HG02938 (cell line): ENCODE results near the gene RTL9.
A peak's percentile ranks its signal among the peaks of the same experiment; 100 is the strongest.

ENCODE experiments used
- ATAC-seq: cut with Tn5 transposase; IDR thresholded peaks from one replicate; pipeline ENCODE4 v1.9.1; 2021; ENCODE audit warnings: mild to moderate bottlenecking, moderate library complexity; ENCODE audit not compliant: unreplicated experiment

RTL9 gene

DNA sequence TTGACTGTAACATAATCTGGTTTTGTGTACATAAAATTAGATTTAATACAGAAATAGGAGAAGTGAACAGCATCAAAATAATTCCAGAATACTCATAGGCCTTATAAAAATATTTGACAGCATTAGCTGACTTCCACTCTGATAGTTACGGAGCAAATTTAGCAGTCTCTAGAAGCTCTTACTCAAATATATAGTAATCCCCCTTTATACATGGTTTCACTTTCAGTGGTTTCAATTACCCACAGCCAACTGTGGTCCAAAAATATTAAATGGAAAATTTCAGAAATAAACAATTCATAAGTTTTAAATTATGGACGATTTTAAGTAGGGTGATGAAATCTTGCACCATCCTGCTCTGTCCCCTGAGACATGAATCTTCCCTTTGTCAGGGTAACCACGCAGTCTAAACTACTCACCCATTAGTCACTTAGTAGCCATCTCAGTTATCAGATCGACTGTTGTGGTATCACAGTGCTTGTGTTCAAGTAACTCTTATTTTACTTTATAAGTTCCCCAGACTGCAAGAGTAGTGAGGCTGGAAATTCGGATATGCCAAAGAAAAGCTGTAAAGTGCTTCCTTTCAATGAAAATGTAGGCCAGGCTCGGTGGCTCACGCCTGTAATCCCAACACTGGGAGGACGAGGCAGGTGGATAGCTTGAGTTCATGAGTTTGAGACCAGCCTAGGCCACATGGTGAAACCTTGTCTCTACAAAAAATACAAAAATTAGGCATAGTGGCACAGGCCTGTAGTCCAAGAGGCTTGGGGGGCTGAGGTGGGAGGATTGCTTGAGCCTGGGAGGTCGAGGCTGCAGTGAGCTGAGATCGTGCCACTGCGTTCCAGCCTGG lies 17.2 kb upstream of the RTL9 start:
- peak; percentile 89 for ATAC-seq

DNA sequence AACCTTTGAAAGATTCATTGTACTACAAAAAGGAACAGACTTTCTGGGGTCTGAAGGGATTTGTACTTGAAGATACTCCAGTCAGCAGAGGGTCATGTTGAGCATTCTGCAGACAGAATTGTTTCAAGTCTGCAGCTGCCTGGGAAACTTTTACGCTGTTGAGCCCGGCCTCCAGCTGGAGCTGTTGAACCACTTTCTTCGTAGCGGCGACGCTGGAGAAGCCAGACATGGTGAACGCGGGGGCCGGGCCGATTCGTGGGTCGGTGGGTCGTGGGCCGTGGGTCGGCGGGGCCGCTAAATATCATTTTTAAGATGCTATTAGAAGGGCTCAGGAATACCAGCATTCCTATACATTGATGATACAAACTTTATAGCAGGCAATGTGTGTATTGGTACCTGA lies 12.0 kb upstream of the RTL9 start:
- ATAC-seq, result no peak

DNA sequence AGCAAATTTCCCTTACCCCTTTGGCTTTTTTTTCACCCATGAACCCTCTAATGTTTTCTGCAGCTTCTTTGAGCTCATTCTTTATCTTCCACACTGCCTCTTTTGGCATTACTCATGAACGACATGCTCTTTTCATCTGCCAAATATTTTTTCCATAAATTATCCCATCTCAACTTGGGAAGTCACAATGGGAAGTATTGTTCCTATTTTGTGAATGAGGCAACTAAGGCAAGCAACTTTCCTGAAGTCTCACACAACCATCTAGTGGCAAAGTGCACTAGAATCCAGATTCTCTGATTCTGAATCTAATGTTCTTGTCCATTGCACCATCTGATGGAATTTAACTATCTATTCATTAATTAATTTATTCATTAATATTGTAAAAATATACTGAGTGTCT lies 625 bp downstream of the RTL9 start:
- ATAC-seq, result no peak

DNA sequence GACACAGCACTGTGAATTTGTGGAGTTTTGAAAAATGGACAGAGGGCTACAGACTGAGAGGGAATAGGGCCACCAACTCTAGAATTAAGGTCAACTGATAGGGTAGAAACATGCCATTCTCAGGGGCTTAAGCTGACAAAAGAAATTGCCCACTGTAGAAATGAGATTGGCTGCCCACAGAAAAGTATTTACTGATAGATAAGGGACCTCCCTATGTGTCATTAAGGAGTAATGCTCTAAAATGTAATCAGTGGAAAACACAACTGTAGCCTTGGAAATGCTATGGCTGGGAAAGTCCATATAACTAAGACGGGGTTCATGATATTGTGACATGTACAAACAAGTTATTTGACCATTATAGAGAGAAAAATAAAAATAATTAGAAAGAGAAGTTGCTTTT lies 4.6 kb downstream of the RTL9 start:
- ATAC-seq, result no peak

DNA sequence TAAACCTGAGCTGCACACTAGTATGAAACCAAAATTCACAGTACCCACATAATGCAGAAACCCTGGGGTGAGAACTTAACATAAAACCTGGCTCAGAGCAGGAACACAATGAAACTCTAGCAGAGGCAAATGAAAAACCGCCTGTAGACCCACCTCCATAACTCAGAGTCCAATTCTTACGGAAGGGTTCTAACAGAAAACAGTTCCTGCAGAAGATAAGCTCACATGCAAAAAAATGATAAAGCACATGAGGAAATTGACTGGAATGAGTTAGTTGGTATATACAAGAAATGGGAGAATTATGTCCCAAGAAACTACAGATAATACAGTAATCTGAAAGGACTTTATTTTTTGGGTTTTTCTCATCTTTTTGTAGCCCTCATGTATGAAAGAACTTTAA lies 14.7 kb downstream of the RTL9 start:
- no peak for ATAC-seq

DNA sequence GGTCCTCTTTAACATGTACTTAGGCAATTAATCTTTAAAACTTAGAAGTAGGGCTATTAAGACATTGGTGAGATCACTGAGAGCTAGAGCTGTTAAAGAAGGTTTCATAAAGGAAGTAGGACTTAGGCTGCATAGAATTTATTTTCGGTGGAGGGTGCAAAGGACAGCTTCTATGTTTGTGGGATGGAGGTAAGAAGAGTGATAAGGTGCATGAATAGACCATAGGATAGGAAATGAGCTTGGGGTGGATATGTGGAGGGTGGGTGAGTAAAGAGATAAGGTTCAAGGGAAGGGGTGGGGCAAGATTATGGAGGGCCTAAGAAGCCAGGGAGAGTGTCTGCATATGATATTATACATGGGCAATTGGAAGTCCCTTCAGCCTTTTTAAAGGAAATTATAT lies 15.9 kb downstream of the RTL9 start:
- ATAC-seq, result no peak

DNA sequence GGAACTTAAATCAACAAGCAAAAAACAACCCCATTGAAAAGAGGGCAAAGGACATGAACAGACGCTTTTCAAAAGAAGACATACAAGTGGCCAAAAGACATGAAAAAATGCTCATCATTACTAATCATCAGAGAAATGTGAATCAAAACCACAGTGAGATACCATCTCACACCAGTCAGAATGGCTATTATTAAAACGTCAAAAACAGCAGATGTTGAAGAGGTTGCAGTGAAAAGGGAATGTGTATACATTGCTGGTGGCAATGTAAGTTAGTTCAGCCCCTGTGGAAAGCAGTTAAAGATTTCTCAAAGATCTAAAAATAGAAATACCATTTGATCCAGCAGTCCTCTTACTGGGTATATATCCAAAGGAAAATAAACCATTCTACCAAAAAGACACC lies 22.6 kb downstream of the RTL9 start:
- ATAC-seq, result no peak

DNA sequence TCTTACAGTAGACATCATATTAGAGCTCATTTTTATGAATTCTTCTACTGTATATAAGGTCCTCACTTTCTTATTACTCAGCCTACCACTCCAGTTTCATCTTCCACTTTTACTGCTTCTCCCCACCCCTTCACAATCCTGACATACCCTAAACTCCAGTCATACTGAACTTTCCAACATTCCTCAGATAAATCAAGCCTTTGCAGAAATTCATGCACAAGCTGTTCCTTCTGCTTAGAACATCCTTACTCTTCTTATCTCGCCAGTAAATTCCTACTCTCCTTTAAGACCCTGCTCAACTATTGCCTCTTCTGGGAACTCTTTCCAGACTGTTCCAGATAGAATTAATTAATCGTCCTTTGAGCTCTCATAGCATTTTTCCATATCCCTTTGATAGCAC lies 24.8 kb downstream of the RTL9 start:
- ATAC-seq, result no peak

DNA sequence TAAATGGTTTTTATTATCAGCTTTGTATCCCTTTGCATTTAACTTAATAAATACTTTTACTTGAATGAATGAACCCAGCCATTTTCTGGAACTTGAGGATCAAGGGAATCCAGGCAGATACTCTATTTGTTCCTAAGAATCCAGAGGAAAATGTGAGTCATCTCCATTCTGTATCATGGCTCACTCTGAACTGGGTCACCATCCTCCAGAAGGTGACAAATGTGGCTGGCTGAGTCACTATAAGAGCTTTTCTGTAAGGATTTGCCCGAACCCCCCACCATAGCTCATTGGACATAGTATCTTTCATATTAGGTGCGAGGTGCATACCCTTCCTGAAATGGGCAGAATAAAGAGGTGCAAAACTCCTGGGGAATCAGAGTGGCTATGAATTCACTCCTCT lies 25.8 kb downstream of the RTL9 start:
- no peak for ATAC-seq

DNA sequence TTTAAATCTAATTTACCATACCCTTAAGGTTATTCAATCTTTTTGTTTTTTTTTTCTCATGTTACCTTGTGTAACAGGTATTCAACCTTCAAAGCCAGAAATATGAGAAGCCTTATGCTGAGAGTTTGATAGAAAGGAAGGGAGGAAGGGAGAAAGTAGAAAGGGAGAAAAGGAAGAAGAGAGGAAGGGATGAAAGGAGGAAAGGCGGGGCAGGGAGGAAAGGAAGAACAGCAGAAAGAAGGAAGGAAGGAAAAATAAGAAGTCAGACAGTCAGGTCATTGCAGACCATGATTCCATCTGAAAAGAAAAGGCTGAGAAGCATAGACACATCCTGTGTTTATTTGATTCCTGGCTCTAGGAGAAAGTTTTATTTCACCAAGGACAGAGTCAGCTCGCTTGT lies 30.9 kb downstream of the RTL9 start:
- no peak for ATAC-seq

DNA sequence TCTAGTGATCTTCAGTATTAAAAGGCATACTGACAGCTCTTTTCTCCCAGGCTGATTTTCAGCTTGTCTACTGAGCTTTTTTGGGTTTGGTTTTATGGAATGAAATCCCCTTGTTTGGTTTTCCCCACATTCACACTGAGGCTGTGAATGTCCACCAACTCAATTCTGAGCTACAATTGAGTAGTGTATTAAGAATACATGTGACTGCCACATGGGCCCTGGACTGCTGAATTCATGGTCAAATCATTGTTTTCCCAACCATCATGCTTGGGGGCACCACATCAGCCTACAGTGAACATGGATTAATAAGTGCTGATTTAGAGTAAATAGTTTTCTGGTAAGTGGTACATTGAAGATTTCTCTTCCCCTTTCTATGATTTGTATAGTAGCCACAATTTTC lies 32.4 kb downstream of the RTL9 start:
- ATAC-seq, result no peak

DNA sequence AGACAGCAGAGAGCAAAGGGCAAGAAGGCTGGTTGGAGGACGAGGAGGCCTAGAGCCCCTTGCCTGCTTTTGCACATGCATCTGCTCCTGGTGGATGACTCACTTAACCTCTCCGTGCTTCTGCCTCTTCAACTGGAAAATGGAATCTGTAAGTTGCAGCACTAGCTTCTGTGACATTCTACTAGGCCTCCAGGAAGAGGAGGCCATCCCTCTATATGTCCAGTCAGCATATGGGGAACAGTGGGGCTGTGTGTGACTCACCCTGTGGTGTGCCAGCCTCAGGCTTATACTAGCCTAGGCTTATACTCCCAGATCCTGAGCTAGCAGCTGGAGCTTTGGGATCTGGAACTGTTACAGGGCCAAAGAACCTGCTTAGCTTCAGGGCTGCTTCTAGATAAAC lies 36.0 kb downstream of the RTL9 start:
- no peak for ATAC-seq

DNA sequence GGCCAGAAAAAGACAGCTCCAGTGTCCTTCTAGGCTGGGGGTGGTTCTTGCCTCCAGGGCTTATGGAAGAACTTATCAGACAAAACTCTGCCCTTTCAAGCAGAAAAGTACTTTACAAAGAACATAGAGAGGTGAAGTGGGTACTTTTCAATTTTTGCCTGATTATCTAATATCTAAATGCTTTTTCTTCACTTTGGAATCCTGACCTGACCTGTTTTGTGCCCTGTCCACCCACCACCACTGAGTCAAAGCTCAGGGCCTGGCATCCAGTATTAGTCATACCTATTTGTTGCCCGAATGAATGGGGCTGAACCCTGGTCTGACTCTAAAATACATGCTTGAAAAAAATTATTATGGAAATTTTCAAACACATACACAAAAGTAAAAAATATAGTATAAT lies 37.2 kb downstream of the RTL9 start:
- ATAC-seq, result no peak

DNA sequence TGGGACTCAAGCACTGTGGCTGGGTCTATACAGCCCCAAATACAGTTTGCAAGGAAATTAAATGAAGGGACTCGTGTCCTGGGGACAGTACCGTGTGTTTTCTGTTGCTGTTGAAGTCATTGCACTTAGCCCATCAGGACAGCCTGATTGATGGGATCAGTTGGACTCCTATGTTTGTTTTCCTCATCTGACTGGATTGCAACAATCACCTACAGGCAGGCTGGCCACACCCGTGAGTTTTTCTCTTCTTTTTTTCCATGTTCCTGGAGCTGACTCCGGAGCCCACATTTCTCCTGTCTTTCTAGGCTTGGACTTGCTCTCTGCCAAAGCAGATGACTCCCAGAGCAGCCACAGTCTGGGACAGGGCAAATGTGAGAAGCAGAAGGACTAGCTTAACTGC lies 38.1 kb downstream of the RTL9 start:
- no peak for ATAC-seq

DNA sequence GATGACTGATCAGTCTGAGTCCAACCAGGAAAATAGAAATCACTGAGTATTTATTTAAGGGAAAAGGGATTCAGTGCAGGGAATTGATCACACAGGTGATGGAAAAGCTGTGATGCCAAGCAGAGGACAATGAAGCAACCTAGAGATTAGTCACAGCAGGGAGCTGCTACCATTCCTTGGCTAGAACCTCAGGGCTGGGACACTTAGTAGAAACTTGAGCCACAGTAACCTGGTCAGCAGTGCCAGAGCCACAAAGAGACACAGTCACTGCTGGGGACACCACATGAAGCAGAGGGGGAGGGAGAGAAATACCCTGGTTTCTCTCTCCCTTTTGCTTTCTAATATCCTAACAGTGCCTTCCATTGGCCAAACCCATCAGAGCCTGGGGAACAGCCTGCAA lies 38.7 kb downstream of the RTL9 start:
- ATAC-seq, result no peak

DNA sequence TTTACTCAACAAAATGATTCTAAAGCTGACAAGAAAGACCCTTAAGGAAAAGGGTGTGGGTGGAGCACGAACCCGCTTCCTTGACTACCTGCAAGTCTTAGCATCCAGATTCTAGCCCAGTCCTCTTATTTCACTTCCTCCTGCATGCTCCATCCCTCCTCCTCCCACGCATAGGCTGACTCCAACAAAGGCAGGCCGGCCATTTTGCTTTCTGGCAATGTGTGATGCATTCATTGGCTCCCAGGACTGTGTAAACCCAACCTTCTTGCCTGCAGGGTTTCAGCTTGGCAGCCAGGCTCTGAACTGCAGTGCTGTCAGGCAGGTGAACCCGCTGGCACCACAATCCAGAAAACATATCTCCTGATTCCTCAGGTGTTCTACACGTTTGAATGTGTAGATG lies 39.3 kb downstream of the RTL9 start:
- ATAC-seq, result no peak

DNA sequence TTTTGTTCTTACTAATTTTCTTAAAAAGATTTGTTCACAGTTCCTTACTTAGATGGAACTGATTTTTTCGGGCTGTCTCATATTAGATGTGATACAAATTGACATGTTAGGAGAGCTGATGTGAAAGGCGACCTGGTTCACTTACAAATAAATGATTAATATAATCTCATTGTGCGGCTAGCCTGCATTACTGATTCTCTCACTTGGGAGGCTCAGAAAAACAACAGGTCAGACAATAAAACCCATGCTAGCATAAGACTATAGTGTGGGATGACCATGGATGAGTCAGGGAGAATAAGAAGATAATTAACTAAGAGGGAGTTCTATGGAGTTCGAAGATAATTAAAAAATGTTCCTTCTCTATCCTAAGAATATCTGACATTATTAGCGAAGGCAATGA lies 40.8 kb downstream of the RTL9 start:
- ATAC-seq, result no peak

DNA sequence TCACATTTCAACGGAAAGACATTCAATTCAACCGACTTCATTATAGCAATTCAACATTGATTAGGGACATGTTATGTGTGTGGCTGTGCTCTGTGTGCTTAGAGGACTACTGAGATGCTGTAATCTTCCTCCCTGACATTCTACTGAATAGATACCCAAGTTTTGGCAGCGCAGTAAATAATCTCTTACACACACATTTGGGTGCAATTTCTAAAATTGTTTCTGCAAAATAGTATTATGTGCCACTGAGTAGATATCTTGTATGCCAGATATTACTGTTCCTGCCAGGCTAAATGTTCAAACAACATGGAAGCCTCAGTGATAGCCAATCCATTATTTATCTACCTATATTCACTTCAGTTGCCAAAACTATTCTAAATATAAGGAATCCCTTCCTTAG lies 41.3 kb downstream of the RTL9 start:
- no peak for ATAC-seq

DNA sequence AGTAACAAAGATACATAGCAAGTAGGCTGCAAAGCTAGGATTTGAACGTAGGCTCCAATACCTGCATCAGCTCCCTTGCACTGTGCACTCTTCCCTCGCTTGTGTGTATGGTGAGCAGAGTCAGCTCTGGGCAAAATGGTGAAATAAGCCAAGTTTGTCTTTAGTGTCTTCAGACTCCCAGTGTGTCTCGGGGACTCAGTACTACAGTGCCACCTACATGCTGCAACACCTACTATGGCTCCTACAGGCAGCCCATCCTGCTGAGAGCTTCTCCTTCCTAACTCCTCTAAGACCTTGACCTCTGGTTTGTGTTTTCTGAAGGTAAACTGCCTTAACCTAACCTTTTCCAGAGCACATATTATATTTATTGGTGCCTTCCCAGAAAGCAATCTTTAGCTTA lies 42.5 kb downstream of the RTL9 start:
- no peak for ATAC-seq

DNA sequence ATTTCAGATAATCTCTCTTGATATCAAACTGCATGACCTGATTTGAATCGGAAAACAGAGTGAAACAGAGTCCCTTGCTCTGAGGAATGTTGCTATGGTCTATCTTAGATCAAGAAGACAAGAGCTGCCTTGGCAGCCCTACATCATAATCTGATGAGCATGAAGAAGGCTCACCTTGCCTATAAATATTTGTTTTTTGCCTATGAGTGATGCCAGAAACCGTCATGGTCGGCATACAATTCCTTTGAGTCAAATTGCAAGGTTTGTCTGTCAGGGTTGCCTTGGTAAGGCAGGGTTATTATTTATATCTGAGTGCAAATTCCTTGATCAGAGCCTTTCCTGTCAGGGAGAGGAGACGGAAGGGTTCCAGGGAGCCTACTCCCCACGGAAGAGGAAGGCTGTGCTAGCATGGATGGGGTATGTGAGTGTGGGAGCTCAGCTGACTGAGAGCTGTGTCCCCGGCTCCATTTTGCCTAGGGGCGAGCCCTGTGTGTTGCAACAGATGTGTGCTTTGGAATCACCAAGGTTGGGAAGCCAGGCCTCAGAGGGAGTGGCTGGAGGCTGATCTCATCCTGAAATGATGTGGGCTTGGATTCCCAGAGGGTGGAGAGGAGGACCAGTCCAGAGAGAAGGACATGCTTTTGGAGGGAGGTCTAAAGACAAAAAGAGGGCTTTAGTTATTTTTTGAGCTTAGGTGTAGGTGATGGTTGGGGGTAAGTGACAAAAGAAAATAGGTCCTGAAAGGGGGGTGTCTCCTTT lies 43.6 kb downstream of the RTL9 start:
- ATAC-seq, result no peak

DNA sequence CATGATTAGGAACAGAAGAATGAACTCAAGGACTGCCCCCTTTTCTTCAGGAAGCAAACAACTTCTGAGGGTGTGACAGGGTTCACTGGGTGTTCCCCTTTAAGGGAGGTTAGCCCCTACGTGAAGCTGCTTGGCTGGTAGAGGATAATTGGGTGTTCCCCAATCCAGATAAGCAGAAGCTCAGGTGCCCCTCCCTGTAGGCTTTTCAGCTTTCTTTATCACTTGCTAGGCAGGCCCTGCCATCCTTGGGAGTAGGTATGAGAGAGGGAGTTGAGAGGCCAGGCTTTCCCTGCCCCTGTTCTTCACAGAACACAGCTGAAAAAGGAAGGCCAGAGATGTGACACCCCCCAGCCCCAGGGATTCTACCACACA lies 44.2 kb downstream of the RTL9 start:
- no peak for ATAC-seq

DNA sequence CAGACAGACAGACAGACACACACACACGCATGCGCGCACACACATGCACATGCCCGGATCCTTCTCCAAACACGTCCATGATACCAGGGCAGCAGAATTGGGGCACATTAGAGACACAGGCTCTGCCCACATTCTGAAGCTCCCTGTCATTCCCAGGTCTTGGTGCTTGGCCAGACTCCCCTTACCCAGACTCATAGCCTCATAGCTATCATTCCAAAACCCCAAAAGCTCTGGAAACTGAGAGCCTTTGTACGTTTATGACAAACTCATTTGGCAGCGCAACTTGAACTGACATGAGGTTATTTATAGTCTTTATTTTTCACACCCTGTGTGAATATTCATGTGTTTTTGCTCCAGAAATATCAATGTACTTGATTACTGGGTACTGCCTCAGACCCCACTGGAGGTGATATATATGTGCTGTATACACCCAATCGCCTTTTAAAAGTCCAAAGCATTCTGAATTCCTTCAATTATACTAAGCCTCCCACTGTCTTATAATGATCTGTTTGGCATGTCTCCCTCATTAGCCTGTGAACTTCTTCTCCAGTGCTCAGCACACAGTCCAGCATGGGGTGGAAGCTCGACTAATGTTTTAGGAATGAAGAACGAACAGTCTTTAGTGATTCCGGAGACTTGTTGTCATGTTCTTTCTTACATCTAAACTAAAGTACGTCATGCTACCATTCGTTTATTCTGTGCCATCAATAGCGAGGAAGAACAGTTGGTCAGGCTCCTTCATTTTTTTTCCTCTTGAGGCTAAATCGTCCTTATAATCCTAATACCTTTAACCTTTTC lies 45.0 kb downstream of the RTL9 start:
- ATAC-seq, result no peak
